ENCODE measurements around the gene FERMT1. TPM values are rescaled to one million over a fixed set of nuclear protein-coding genes. Genes with fewer than 3 reads are reported as not detected.

FERMT1 gene
- total and polyA plus RNA-seq, 2 experiments from 2014 or later: 16.2 to 18.3 TPM

GRCh38 chr20:6048391-6048790 is 74.4 kb downstream of the FERMT1 start (continued):
- TF ChIP-seq ETS1 (IDR thresholded peaks at IDR 0.05) (no peak), CREB1 (CRISPR knock-in tag; IDR thresholded peaks at IDR 0.05; ENCODE audit: low read depth) (no peak), STAT1 (IDR thresholded peaks at IDR 0.05; ENCODE audit: unreplicated experiment) (no peak)

- no peaks in the 10 kb centered on the region for H4K20me1 ChIP-seq (replicated peaks; ENCODE audit: insufficient read depth)
- H3K36me3 ChIP-seq (ENCODE audit: insufficient read depth): no peaks in the 10 kb centered on the region
- DNase-seq (ENCODE audit: low spot score) (no peak), ATAC-seq (no peak)
- TF ChIP-seq CREB1 (CRISPR knock-in tag; IDR thresholded peaks at IDR 0.05; ENCODE audit: low read depth): no peak
- TF ChIP-seq CTCF (conservative IDR thresholded peaks at IDR 0.05; ENCODE audit: low read depth in 2 of 2): no peak
- TF ChIP-seq EZH2phosphoT487 (IDR thresholded peaks at IDR 0.05; ENCODE audit: unreplicated experiment): no peak
- no peak for TF ChIP-seq JUNB (IDR thresholded peaks at IDR 0.05; ENCODE audit: unreplicated experiment)
- TF ChIP-seq ETS1 (IDR thresholded peaks at IDR 0.05): no peak
- Mint-ChIP-seq H3K4me1 (0 out of 3 replicates have a peak, but pooled peaks cover 2% of the 10 kb centered on the region), H3K27ac (no peak overlapping the region), H3K36me3 (ENCODE audit: low read depth) (peaks cover 13% of the 10 kb centered on the region; the same call in 2 of the 3 replicates), H3K4me3 (no peak overlapping the region), H3K9me3 (no peaks in the 10 kb centered on the region), H3K27me3 (ENCODE audit: insufficient read depth, low read depth, poor library complexity) (peaks cover 27% of the 10 kb centered on the region)
- H3K27me3 ChIP-seq (ENCODE audit: insufficient read depth): peaks cover 19% of the 10 kb centered on the region
- H3K4me3 ChIP-seq: no peak overlapping the region
- H3K4me2 ChIP-seq: no peak overlapping the region
- H3F3A ChIP-seq (replicated peaks; ENCODE audit: low read depth): no peaks in the 10 kb centered on the region
- no peak overlapping the region for H2AFZ ChIP-seq
- H3K27ac ChIP-seq (ENCODE audit: low read depth): no peak overlapping the region
- H3K4me1 ChIP-seq (ENCODE audit: insufficient read depth): peaks cover 4% of the 10 kb centered on the region; the same call in 1 of the 2 replicates
- peaks cover 7% of the 10 kb centered on the region for H3K9me2 ChIP-seq (ENCODE audit: insufficient read depth)
- no peaks in the 10 kb centered on the region for H3K79me2 ChIP-seq (replicated peaks; ENCODE audit: insufficient read depth)
Measured at GRCh38 chr20:6046432-6046831, 76.4 kb downstream of the FERMT1 start.

DNA sequence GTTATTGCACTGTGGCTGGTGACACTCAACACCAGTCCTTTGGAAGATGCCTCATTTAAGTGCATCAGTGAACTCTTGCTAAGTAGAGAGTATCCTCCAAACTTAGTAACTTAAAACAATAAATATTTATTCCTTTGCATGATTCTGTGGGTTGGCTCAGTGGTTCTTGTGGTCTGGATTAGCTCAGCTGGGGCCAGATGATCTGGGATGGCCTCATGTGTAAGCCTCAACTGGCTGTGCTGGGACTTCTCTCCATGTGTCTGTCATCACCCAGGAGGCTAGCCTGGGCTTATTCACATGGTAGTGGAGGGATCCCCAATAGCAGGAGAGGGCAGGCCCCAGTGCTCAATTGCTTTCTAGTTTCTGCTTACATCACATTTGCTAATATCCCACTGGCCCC is 77.3 kb downstream of the FERMT1 start:
- Histone ChIP-seq H3K79me2 (replicated peaks; ENCODE audit: insufficient read depth) (no peaks in the 10 kb centered on the region), H3K9me2 (ENCODE audit: insufficient read depth) (peaks cover 7% of the 10 kb centered on the region), H2AFZ (no peak overlapping the region), H3K4me1 (ENCODE audit: insufficient read depth) (no peaks in the 10 kb centered on the region), H3K36me3 (ENCODE audit: insufficient read depth) (no peaks in the 10 kb centered on the region), H3K4me3 (no peak overlapping the region), H3K27me3 (ENCODE audit: insufficient read depth) (peaks cover 11% of the 10 kb centered on the region), H4K20me1 (replicated peaks; ENCODE audit: insufficient read depth) (peaks cover 2% of the 10 kb centered on the region; the same call in 1 of the 2 replicates), H3K27ac (ENCODE audit: low read depth) (no peak overlapping the region), H3F3A (replicated peaks; ENCODE audit: low read depth) (no peaks in the 10 kb centered on the region), H3K4me2 (no peak overlapping the region)
- ATAC-seq (no peak), DNase-seq (ENCODE audit: low spot score) (no peak)
- Mint-ChIP-seq H3K4me3 (no peak overlapping the region), H3K36me3 (ENCODE audit: low read depth) (peaks cover 11% of the 10 kb centered on the region), H3K27ac (no peak overlapping the region), H3K9me3 (no peaks in the 10 kb centered on the region), H3K27me3 (ENCODE audit: insufficient read depth, low read depth, poor library complexity) (peaks cover 18% of the 10 kb centered on the region), H3K4me1 (0 out of 3 replicates have a peak, but pooled peaks cover 2% of the 10 kb centered on the region)
- TF ChIP-seq STAT1 (IDR thresholded peaks at IDR 0.05; ENCODE audit: unreplicated experiment) (no peak), CREB1 (CRISPR knock-in tag; IDR thresholded peaks at IDR 0.05; ENCODE audit: low read depth) (no peak), CTCF (conservative IDR thresholded peaks at IDR 0.05; ENCODE audit: low read depth in 2 of 2) (no peak), POLR2AphosphoS5 (IDR thresholded peaks at IDR 0.05; ENCODE audit: low read depth) (no peak), ZNF331 (CRISPR knock-in tag; IDR thresholded peaks at IDR 0.05; ENCODE audit: low read depth) (no peak), EZH2phosphoT487 (IDR thresholded peaks at IDR 0.05; ENCODE audit: unreplicated experiment) (no peak), ZNF114 (CRISPR knock-in tag; IDR thresholded peaks at IDR 0.05) (no peak)

Data from GM23338 (cell line).